Kidney epithelial cell (primary cell): ENCODE measurements around the gene RIPOR3. TPM values are rescaled to one million over a fixed set of nuclear protein-coding genes. Genes with fewer than 3 reads are reported as not detected.
"Not testable (repeated sequence)": the region's sequence is repeated elsewhere in the genome, so short reads cannot be mapped to it uniquely, and the experiment has no call there.

ENCODE experiments used
- DNase-seq: peaks from one replicate; pipeline ENCODE4 v3.0.0-alpha.2; 2010; ENCODE audit warnings: low read depth
- H3K27me3 ChIP-seq: 2 replicates; pipeline ENCODE4 v1.6.0; 2011; ENCODE audit warnings: low read length; ENCODE audit not compliant: control insufficient read depth, insufficient read depth
- H3K36me3 ChIP-seq: 2 replicates; pipeline ENCODE4 v1.5.1; 2011; ENCODE audit warnings: low read length; ENCODE audit not compliant: control insufficient read depth, insufficient read depth
- H3K4me3 ChIP-seq: 2 replicates; pipeline ENCODE4 v1.5.1; 2011; ENCODE audit warnings: low read depth, mild to moderate bottlenecking, control low read depth, low read length
- CTCF ChIP-seq: IDR thresholded peaks from 2 replicates; pipeline ENCODE4 v1.5.1; 2011; ENCODE audit warnings: mild to moderate bottlenecking, moderate library complexity, low read length, control low read depth, inconsistent platforms; ENCODE audit not compliant: insufficient read depth, poor library complexity, severe bottlenecking
- total RNA-seq: library from RNA; depleted of rRNA; stranded (reverse); fragments of >200 nt; gene quantifications from 2 replicates; pipeline ENCODE4 v1.2.3, GENCODE V29; 2015

Gene RIPOR3
- total RNA-seq, 1 donor from 2014 or later = 0.08 TPM

GRCh38 chr20:50678169-50678898 is 13.0 kb downstream of the RIPOR3 start:
- H3K27me3 ChIP-seq = no peaks in the 10 kb centered on the region
- no peak for TF ChIP-seq CTCF
- H3K4me3 ChIP-seq = no peak overlapping the region
- DNase-seq = no peak
- H3K36me3 ChIP-seq = no peaks in the 10 kb centered on the region

DNA sequence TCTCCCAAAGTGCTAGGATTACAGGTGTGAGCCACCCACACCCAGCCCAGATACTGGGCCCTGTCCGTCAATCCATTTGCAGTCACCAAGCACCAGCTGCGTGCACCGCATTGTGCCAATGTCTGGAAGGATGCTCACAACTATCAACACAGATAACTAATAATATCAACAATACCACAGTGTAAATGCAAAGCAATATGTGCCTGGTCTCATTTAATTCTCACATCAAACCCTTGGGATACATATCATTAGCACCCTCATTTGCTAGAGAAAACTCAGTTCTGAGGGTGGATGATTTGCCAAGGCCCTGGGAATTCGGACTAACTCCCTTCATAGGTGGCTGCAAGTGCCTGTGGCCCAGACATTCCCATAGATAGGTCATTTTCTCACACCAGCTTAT is 14.5 kb downstream of the RIPOR3 start:
- no peak for DNase-seq
- Histone ChIP-seq H3K36me3 (no peaks in the 10 kb centered on the region), H3K27me3 (no peaks in the 10 kb centered on the region), H3K4me3 (no peak overlapping the region)
- TF ChIP-seq CTCF = no peak

- H3K4me3 ChIP-seq, H3K36me3 ChIP-seq, DNase-seq, H3K27me3 ChIP-seq: not testable (repeated sequence)
Measured at GRCh38 chr20:50676377-50676731, 15.0 kb downstream of the RIPOR3 start.

DNA sequence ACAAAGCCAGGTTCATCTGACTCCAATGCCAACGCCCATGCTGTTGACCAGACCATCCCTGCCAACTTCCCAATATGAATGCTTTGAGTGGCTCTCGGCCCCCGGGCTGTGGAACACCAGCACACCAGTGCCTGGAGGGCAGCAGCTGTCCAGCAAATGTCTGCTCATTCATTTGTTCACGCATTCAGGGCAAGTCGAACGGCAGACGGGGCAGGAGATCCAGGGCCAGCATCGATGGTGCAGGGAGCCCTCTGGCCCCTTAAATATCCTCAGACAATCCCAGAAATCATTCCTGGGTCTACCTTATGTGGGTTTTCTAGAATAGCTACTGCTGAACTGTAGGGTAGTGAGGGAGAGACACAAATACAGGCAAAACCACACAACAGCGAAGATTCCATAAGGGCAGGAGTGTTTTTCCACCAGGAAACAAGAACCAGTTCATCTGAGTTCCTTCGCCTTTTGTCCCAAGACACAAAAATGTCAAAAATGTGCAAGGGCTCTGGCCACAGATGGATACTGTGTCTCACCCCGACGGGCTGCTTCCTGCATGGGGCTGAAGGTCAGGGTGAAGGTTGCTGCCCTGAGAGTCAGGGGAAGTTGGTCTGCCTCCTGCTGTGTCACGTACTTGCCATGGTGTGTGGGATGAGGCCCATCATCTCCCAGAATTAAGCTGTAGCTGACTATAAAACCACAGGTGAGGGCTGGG is 15.5 kb downstream of the RIPOR3 start:
- DNase-seq = no peak
- no peak for TF ChIP-seq CTCF
- no peaks in the 10 kb centered on the region for H3K27me3 ChIP-seq
- no peak overlapping the region for H3K4me3 ChIP-seq
- no peaks in the 10 kb centered on the region for H3K36me3 ChIP-seq

GRCh38 chr20:50674138-50674825 is 17.1 kb downstream of the RIPOR3 start:
- Histone ChIP-seq H3K36me3 (no peaks in the 10 kb centered on the region), H3K27me3 (no peaks in the 10 kb centered on the region), H3K4me3 (no peak overlapping the region)
- DNase-seq = no peak
- no peak for TF ChIP-seq CTCF

- no peak for DNase-seq
Measured at GRCh38 chr20:50673466-50674137, 17.7 kb downstream of the RIPOR3 start.

More at GRCh38 chr20:50673466-50674137, 17.7 kb downstream of the RIPOR3 start:
- TF ChIP-seq CTCF = no peak
- Histone ChIP-seq H3K36me3 (no peaks in the 10 kb centered on the region), H3K27me3 (no peaks in the 10 kb centered on the region), H3K4me3 (no peak overlapping the region)
